Neuronal stem cell (in vitro differentiated cells): ENCODE data around the gene SPDL1.

ENCODE experiments used
- DNase-seq: peaks from one replicate; pipeline ENCODE4 v3.0.0-alpha.2; 2013; ENCODE audit warnings: low spot score
- H2AFZ ChIP-seq: one replicate; pipeline ENCODE4 v1.6.1; 2013; ENCODE audit warnings: mild to moderate bottlenecking, low read length, inconsistent platforms
- H2AK5ac ChIP-seq: 2 replicates; pipeline ENCODE4 v1.6.1; 2013; ENCODE audit warnings: low read depth, mild to moderate bottlenecking, inconsistent platforms, low read length, moderate library complexity, mixed read lengths
- H2BK120ac ChIP-seq: 2 replicates; pipeline ENCODE4 v1.6.1; 2013; ENCODE audit warnings: low read depth, mild to moderate bottlenecking, inconsistent platforms, low read length, moderate library complexity, mixed read lengths
- H2BK12ac ChIP-seq: one replicate; pipeline ENCODE4 v1.6.1; 2013; ENCODE audit warnings: low read length, inconsistent platforms
- H2BK15ac ChIP-seq: 2 replicates; pipeline ENCODE4 v1.6.1; 2013; ENCODE audit warnings: mild to moderate bottlenecking, low read length, inconsistent platforms, mixed read lengths
- H2BK5ac ChIP-seq: one replicate; pipeline ENCODE4 v1.6.1; 2013; ENCODE audit warnings: inconsistent platforms, mild to moderate bottlenecking, low read length, moderate library complexity
- H3K14ac ChIP-seq: one replicate; pipeline ENCODE4 v1.6.1; 2013; ENCODE audit warnings: low read length, inconsistent platforms
- H3K18ac ChIP-seq: 2 replicates; pipeline ENCODE4 v1.6.1; 2013; ENCODE audit warnings: low read length, inconsistent platforms
- H3K23ac ChIP-seq: 2 replicates; pipeline ENCODE4 v1.6.1; 2013; ENCODE audit warnings: low read depth, mild to moderate bottlenecking, mixed read lengths, low read length, inconsistent platforms; ENCODE audit not compliant: poor library complexity
- H3K27ac ChIP-seq: replicated peaks from 3 replicates; pipeline ENCODE4 v1.5.1; 2013; ENCODE audit warnings: low read length, inconsistent platforms
- H3K27me3 ChIP-seq, 3 experiments: 2 replicates each; pipeline ENCODE4 v1.6.1; 2013; ENCODE audit warnings: low read length in 3 of 3, mild to moderate bottlenecking in 2 of 3, inconsistent platforms in 1 of 3, low read depth in 1 of 3, mixed read lengths in 1 of 3, moderate library complexity in 1 of 3; ENCODE audit not compliant: control insufficient read depth in 3 of 3, insufficient read depth in 3 of 3
- H3K36me3 ChIP-seq, 2 donors: replicated peaks in 1 of 2; 2 replicates each; pipeline ENCODE4 v1.6.1; 2013; ENCODE audit warnings: low read length in 2 of 2; ENCODE audit not compliant: control insufficient read depth in 2 of 2, insufficient read depth in 2 of 2
- H3K4ac ChIP-seq: 2 replicates; pipeline ENCODE4 v1.6.1; 2013; ENCODE audit warnings: inconsistent platforms, mild to moderate bottlenecking, low read length, moderate library complexity
- H3K4me1 ChIP-seq, 2 donors: 1 replicate in 1 of 2; 2 replicates in 1 of 2; pipeline ENCODE4 v1.6.1; 2013; ENCODE audit warnings: low read length in 2 of 2, low read depth in 1 of 2; ENCODE audit not compliant: control insufficient read depth in 2 of 2, insufficient read depth in 1 of 2
- H3K4me2 ChIP-seq: one replicate; pipeline ENCODE4 v1.6.1; 2013; ENCODE audit warnings: mild to moderate bottlenecking, low read length, inconsistent platforms; ENCODE audit not compliant: insufficient read depth, poor library complexity, severe bottlenecking
- H3K4me3 ChIP-seq, 2 donors: 2 replicates each; pipeline ENCODE4 v1.5.1; 2013; ENCODE audit warnings: low read length in 2 of 2, mild to moderate bottlenecking in 2 of 2, inconsistent platforms in 1 of 2, moderate library complexity in 1 of 2
- H3K79me1 ChIP-seq: one replicate; pipeline ENCODE4 v1.6.1; 2013; ENCODE audit warnings: low read depth, mild to moderate bottlenecking, inconsistent platforms, low read length, moderate library complexity
- H3K9ac ChIP-seq: one replicate; pipeline ENCODE4 v1.6.1; 2013; ENCODE audit warnings: mild to moderate bottlenecking, low read depth, low read length, inconsistent platforms; ENCODE audit not compliant: poor library complexity
- H3K9me3 ChIP-seq, 2 donors: replicated peaks in 1 of 2; 2 replicates each; pipeline versions ENCODE3 to v1.6.1; 2013; ENCODE audit warnings: low read length in 2 of 2, mild to moderate bottlenecking in 2 of 2, inconsistent platforms in 1 of 2, low read depth in 1 of 2, mixed read lengths in 1 of 2, moderate library complexity in 1 of 2; ENCODE audit not compliant: control insufficient read depth in 2 of 2, insufficient read depth in 1 of 2
- H4K8ac ChIP-seq: one replicate; pipeline ENCODE4 v1.6.1; 2013; ENCODE audit warnings: low read depth, mild to moderate bottlenecking, inconsistent platforms, low read length, moderate library complexity
- H4K91ac ChIP-seq: one replicate; pipeline ENCODE4 v1.6.1; 2013; ENCODE audit warnings: low read length, low read depth, mild to moderate bottlenecking, inconsistent platforms; ENCODE audit not compliant: poor library complexity
- WGBS, 2 donors: extraction: QIAGEN DNeasy Blood & Tissue Kit; methylation state at CpG; one replicate each; pipeline ENCODE4 v1.1.7; 2013; ENCODE audit warnings: missing lambda C conversion rate in 2 of 2, mixed read lengths in 1 of 2; ENCODE audit not compliant: insufficient read length in 2 of 2, insufficient replicate concordance in 1 of 2; ENCODE audit errors: extremely low coverage in 2 of 2; 5-methylcytosine and 5-hydroxymethylcytosine counted together

SPDL1 gene

GRCh38 chr5:169546346-169546745, 37.2 kb upstream of the SPDL1 start:
- Histone ChIP-seq H3K4me2 (no peak overlapping the region), H2AK5ac (no peak overlapping the region), H3K23ac (no peak overlapping the region), H3K9me3 (no peaks in the 10 kb centered on the region), H3K36me3 (no peaks in the 10 kb centered on the region), H4K8ac (no peak overlapping the region), H2AFZ (no peak overlapping the region), H3K4ac (no peak overlapping the region), H3K9ac (no peak overlapping the region), H3K18ac (no peak overlapping the region), H2BK5ac (no peak overlapping the region), H3K79me1 (no peaks in the 10 kb centered on the region), H3K4me1 (no peaks in the 10 kb centered on the region), H4K91ac (no peak overlapping the region), H3K27me3 (peaks cover 0 to 10% (median 0%) of the 10 kb centered on the region in 3 experiments), H2BK120ac (no peak overlapping the region), H2BK15ac (no peak overlapping the region), H2BK12ac (no peak overlapping the region), H3K27ac (no peak overlapping the region), H3K4me3 (no peak overlapping the region), H3K14ac (no peak overlapping the region)
- no CpG with 5 or more reads among the region's 3 CpGs for WGBS, 2 donors
- DNase-seq, result no peak

DNA sequence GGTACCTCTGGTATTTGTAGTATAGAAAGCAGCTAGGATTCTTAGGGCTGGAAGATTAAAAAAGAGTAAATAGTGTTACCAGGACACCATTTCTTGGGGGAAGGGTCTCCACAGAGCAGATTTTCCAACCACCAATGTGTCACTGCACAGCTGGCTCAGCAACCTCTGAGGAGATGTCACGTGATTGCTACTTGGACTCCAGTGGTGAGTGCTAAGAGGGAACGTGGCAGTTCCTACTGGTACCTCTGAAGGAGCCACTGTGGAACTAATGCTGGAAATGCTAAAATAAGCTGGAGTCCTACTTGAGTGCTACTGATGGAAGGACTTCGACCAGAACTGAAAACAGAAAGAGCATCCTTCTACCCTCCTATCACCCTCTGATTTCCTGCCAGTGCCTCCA, 36.1 kb upstream of the SPDL1 start:
- Histone ChIP-seq H2BK15ac (no peak overlapping the region), H2AFZ (no peak overlapping the region), H4K8ac (no peak overlapping the region), H4K91ac (no peak overlapping the region), H3K79me1 (no peaks in the 10 kb centered on the region), H2BK120ac (no peak overlapping the region), H3K23ac (no peak overlapping the region), H3K14ac (no peak overlapping the region), H3K18ac (no peak overlapping the region), H3K27me3 (peaks cover 0 to 10% (median 0%) of the 10 kb centered on the region in 3 experiments), H3K4me1 (no peaks in the 10 kb centered on the region), H3K4me3 (no peak overlapping the region), H3K36me3 (no peaks in the 10 kb centered on the region), H2AK5ac (no peak overlapping the region), H3K27ac (no peak overlapping the region), H3K9me3 (no peaks in the 10 kb centered on the region), H2BK5ac (no peak overlapping the region), H3K9ac (no peak overlapping the region), H2BK12ac (no peak overlapping the region), H3K4me2 (no peak overlapping the region), H3K4ac (no peak overlapping the region)
- no peak for DNase-seq
- no CpG with 5 or more reads among the region's 3 CpGs for WGBS, 2 donors

DNA sequence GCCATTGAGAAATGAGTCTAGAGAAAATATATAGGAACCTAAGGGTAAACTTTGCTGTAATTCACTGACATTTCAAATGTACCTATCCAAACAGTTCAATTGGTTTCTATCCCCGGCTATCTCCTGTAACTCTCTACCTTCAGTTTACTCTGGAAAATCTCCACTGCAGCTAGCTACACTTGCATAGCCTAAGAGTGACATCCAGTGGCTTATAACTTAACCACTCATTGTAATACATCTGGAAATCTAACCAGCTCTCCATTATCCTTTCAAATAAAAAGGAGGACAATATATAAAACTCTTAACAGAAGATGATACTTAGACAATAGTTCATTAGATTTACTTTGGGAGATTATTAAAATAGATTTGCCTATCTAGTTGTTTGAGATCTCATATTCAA, 35.3 kb upstream of the SPDL1 start:
- no peak overlapping the region for H3K4me3 ChIP-seq
- no peak overlapping the region for H3K9ac ChIP-seq
- H3K27ac ChIP-seq, result no peak overlapping the region
- H4K8ac ChIP-seq, result no peak overlapping the region
- H2BK120ac ChIP-seq, result no peak overlapping the region
- no peak overlapping the region for H3K18ac ChIP-seq
- no peak overlapping the region for H2AK5ac ChIP-seq
- no CpG with 5 or more reads among the region's 1 CpG for WGBS, 2 donors
- no peaks in the 10 kb centered on the region for H3K4me1 ChIP-seq
- H2BK12ac ChIP-seq, result no peak overlapping the region
- no peak for DNase-seq
- H2BK15ac ChIP-seq, result no peak overlapping the region
- H3K4ac ChIP-seq, result no peak overlapping the region
- H3K79me1 ChIP-seq, result no peaks in the 10 kb centered on the region
- H3K27me3 ChIP-seq, result peaks cover 0 to 10% (median 0%) of the 10 kb centered on the region in 3 experiments
- H2BK5ac ChIP-seq, result no peak overlapping the region
- no peak overlapping the region for H2AFZ ChIP-seq
- H3K4me2 ChIP-seq, result no peak overlapping the region
- H3K23ac ChIP-seq, result no peak overlapping the region
- H3K14ac ChIP-seq, result no peak overlapping the region
- H4K91ac ChIP-seq, result no peak overlapping the region
- H3K36me3 ChIP-seq, result no peaks in the 10 kb centered on the region
- H3K9me3 ChIP-seq, result no peaks in the 10 kb centered on the region

GRCh38 chr5:169549453-169550100, 34.0 kb upstream of the SPDL1 start:
- no peak overlapping the region for H3K4me3 ChIP-seq
- no peak overlapping the region for H2BK12ac ChIP-seq
- no peak for DNase-seq
- no peaks in the 10 kb centered on the region for H3K79me1 ChIP-seq
- H3K9me3 ChIP-seq, result no peaks in the 10 kb centered on the region
- H2BK120ac ChIP-seq, result no peak overlapping the region
- no peak overlapping the region for H2AFZ ChIP-seq
- H2BK15ac ChIP-seq, result no peak overlapping the region
- no peak overlapping the region for H2BK5ac ChIP-seq
- H3K18ac ChIP-seq, result no peak overlapping the region
- H2AK5ac ChIP-seq, result no peak overlapping the region
- H3K27me3 ChIP-seq, result peaks cover 0 to 10% (median 0%) of the 10 kb centered on the region in 3 experiments
- no peak overlapping the region for H3K9ac ChIP-seq
- no peak overlapping the region for H3K14ac ChIP-seq
- H4K8ac ChIP-seq, result no peak overlapping the region
- H4K91ac ChIP-seq, result no peak overlapping the region
- H3K4me2 ChIP-seq, result no peak overlapping the region
- H3K23ac ChIP-seq, result no peak overlapping the region
- no peaks in the 10 kb centered on the region for H3K4me1 ChIP-seq
- H3K27ac ChIP-seq, result no peak overlapping the region
- no peaks in the 10 kb centered on the region for H3K36me3 ChIP-seq
- no CpG with 5 or more reads among the region's 1 CpG for WGBS, 2 donors
- H3K4ac ChIP-seq, result no peak overlapping the region
